GM12865 (cell line): Measurements from ENCODE around the gene EMILIN1.

Source experiments
- DNase-seq: peaks from one replicate; pipeline ENCODE4 v3.0.0; 2010; ENCODE audit warnings: low read depth
- H3K4me3 ChIP-seq: 2 replicates; pipeline ENCODE4 v1.5.1; 2011; ENCODE audit warnings: mild to moderate bottlenecking, low read depth, low read length, control low read depth
- CTCF ChIP-seq: IDR thresholded peaks from 2 replicates; pipeline ENCODE4 v1.5.1; 2011; ENCODE audit warnings: low read length, control low read depth, low read depth, inconsistent platforms; ENCODE audit not compliant: insufficient read depth; ENCODE audit errors: missing control alignments

Gene EMILIN1

DNA sequence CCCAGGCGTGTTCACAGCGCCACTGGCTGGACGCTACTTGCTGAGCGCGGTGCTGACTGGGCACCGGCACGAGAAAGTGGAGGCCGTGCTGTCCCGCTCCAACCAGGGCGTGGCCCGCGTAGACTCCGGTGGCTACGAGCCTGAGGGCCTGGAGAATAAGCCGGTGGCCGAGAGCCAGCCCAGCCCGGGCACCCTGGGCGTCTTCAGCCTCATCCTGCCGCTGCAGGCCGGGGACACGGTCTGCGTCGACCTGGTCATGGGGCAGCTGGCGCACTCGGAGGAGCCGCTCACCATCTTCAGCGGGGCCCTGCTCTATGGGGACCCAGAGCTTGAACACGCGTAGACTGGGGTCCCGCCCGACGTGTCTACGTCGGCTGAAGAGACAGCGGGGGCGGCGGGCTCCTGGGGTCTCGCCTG lies 7.3 kb downstream of the EMILIN1 start:
- peak; percentile 66 for DNase-seq
- TF ChIP-seq CTCF = no peak
- peak overlapping the region; percentile 79 for H3K4me3 ChIP-seq

DNA sequence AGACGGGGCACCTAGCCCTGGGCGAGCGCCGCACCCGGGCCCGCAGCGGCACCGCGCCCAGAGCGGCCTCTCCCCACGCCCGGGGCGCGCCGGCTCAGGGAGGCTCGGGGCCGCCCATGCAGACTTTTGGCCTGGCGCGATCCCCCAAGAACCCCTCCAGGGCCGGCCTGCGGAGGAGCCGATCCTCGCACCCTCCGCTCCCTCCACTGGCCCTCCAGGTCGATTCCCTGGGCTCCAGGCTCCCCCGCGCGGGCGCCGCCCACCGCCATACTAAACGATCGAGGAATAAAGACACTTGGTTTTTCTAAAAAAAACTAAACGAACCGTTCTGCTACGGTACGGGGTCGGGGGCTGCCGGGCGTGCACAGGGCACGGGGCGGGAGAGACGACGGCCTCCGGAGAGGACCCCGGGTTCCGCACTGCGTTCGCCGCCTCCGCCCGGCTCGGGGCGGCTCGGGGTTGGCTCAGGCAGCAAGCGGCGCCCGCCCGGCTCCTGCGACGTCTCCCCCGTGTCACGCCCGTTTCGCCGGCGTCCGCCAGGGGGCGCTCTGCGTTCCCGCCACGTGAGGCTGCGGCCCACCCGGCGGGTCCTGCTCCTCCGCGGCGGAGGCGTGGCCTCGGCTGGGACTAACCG lies 7.8 kb downstream of the EMILIN1 start:
- peak; percentile 97 for DNase-seq
- peak; percentile 84 for TF ChIP-seq CTCF
- H3K4me3 ChIP-seq = peak overlapping the region; percentile 79

DNA sequence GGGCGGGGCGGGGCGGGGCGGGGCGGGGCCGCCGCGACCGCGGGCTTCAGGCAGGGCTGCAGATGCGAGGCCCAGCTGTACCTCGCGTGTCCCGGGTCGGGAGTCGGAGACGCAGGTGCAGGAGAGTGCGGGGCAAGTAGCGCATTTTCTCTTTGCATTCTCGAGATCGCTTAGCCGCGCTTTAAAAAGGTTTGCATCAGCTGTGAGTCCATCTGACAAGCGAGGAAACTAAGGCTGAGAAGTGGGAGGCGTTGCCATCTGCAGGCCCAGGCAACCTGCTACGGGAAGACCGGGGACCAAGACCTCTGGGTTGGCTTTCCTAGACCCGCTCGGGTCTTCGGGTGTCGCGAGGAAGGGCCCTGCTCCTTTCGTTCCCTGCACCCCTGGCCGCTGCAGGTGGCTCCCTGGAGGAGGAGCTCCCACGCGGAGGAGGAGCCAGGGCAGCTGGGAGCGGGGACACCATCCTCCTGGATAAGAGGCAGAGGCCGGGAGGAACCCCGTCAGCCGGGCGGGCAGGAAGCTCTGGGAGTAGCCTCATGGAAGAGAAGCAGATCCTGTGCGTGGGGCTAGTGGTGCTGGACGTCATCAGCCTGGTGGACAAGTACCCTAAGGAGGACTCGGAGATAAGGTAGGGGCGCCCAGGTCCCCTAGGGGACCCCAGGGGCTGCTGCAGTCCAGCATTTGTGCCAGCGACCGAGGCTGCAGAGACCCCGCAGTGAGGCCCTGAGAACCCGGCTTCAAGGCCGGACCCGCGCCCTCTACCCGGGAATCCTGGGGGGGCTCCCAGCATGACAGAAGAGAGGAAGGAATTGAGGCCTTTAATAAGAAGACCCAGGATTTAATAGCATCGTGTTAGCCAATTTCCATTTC lies 8.5 kb downstream of the EMILIN1 start, which contains the start of gene KHK:
KHK (plus strand) TSS at position 49 of the 870 bp plus-strand sequence; CDS start at position 537, 488 bp downstream.
- no peak for TF ChIP-seq CTCF
- DNase-seq = no peak
- H3K4me3 ChIP-seq = peak within 1 kb of the TSS; percentile 79

GRCh38 chr2:27087823-27088410 lies 9.5 kb downstream of the EMILIN1 start:
- no peak for DNase-seq
- no peak overlapping the region for H3K4me3 ChIP-seq
- TF ChIP-seq CTCF = no peak

DNA sequence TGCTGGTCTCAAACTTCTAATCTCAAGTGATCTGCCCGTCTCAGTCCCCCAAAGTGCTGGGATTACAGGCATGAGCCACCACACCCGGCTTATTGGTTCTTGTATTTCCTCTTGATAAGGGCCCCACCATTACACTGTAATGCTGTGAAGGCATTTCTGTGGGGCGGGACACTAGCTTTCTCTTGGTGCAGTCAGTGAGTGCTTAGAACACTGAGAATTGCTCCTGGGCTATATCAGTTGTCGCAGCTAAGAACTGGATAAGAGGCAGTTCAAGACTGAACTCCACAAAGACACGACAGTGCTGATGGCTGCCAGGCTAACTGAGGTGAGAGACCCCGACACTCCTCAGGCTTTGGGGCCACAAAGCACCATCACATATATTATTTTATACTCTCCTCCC lies 10.2 kb downstream of the EMILIN1 start:
- no peak for DNase-seq

More for the DNA sequence above, 10.2 kb downstream of the EMILIN1 start:
- TF ChIP-seq CTCF = no peak
- H3K4me3 ChIP-seq = no peak overlapping the region
